CD4-positive, alpha-beta memory T cell (primary cell): ENCODE measurements around the gene KCNS3. TPM values are rescaled to one million over a fixed set of nuclear protein-coding genes. Genes with fewer than 3 reads are reported as not detected.

Source experiments
- CTCF ChIA-PET: fragments of 350-600 bp; sonication (Branson Sonifier 250); formaldehyde crosslinking; loops from one replicate; lab custom pipeline; 2021; ENCODE audit warnings: inconsistent platforms; ENCODE audit not compliant: partially characterized antibody; lab: Charles Lee
- POLR2A ChIA-PET: fragments of 350-600 bp; sonication (Branson Sonifier 250); formaldehyde crosslinking; loops from one replicate; lab custom pipeline; 2021; ENCODE audit not compliant: partially characterized antibody; lab: Charles Lee
- DNase-seq, 5 donors: peaks; one replicate each; pipeline versions ENCODE4 v3.0.0 to v3.0.0-alpha.2; 2020 to 2022; ENCODE audit warnings: mixed read lengths in 1 of 5
- H3K27ac ChIP-seq: one replicate; pipeline ENCODE4 v1.7.0; 2013; ENCODE audit warnings: low read depth, low read length
- H3K27me3 ChIP-seq: 2 replicates; pipeline ENCODE4 v1.7.0; 2013; ENCODE audit warnings: mild to moderate bottlenecking, low read length, moderate library complexity; ENCODE audit not compliant: insufficient read depth
- H3K36me3 ChIP-seq: 2 replicates; pipeline ENCODE4 v1.7.0; 2013; ENCODE audit warnings: mild to moderate bottlenecking, low read length, moderate library complexity; ENCODE audit not compliant: insufficient read depth
- H3K4me1 ChIP-seq: 2 replicates; pipeline ENCODE4 v1.7.0; 2013; ENCODE audit warnings: mild to moderate bottlenecking, low read length, moderate library complexity; ENCODE audit not compliant: insufficient read depth
- H3K4me3 ChIP-seq, 2 donors: one replicate each; pipeline ENCODE4 v1.7.0; 2013; ENCODE audit warnings: low read length in 2 of 2, mild to moderate bottlenecking in 1 of 2
- H3K9me3 ChIP-seq, 2 donors: one replicate each; pipeline ENCODE4 v1.7.0; 2013; ENCODE audit warnings: low read length in 2 of 2, control low read depth in 1 of 2; ENCODE audit not compliant: control insufficient read depth in 1 of 2
- H3K27ac Mint-ChIP-seq, 7 donors: one replicate each; pipeline ENCODE4 v1.8.0; 2020 to 2021; ENCODE audit warnings: mixed read lengths in 7 of 7, mild to moderate bottlenecking in 6 of 7, inconsistent platforms in 3 of 7, moderate library complexity in 3 of 7
- H3K27me3 Mint-ChIP-seq, 2 donors: one replicate each; pipeline ENCODE4 v1.8.0; 2020 to 2021; ENCODE audit warnings: mixed read lengths in 2 of 2
- H3K36me3 Mint-ChIP-seq, 2 donors: one replicate each; pipeline ENCODE4 v1.8.0; 2020 to 2021; ENCODE audit warnings: mixed read lengths in 2 of 2, inconsistent platforms in 1 of 2, mild to moderate bottlenecking in 1 of 2
- H3K4me1 Mint-ChIP-seq, 4 donors: one replicate each; pipeline ENCODE4 v1.8.0; 2020 to 2021; ENCODE audit warnings: mixed read lengths in 4 of 4, mild to moderate bottlenecking in 1 of 4
- H3K4me3 Mint-ChIP-seq, 8 donors: one replicate each; pipeline ENCODE4 v1.8.0; 2020 to 2021; ENCODE audit warnings: mixed read lengths in 8 of 8, mild to moderate bottlenecking in 7 of 8, moderate library complexity in 6 of 8, inconsistent platforms in 3 of 8
- H3K9me3 Mint-ChIP-seq, 8 donors: one replicate each; pipeline ENCODE4 v1.8.0; 2020 to 2021; ENCODE audit warnings: mixed read lengths in 8 of 8, mild to moderate bottlenecking in 5 of 8, inconsistent platforms in 3 of 8, moderate library complexity in 1 of 8
- intact Hi-C: fragments of 100-400 bp; cut with micrococcal nuclease; formaldehyde crosslinking; loops from one replicate; pipeline ENCODE4 v1.15.1; 2023
- polyA plus RNA-seq, 2 donors: library from polyadenylated mRNA; unstranded; fragments of 300-500 nt; fragmentation: Illumina TruSeq; gene quantifications; one replicate each; pipeline ENCODE4 v1.2.3, GENCODE V29; 2021
- total RNA-seq, 2 experiments: library from RNA; stranded (reverse); gene quantifications; one replicate each; pipeline ENCODE4 v1.2.3, GENCODE V29; 2021

The KCNS3 gene
- total and polyA plus RNA-seq, 4 experiments from 2014 or later, result not detected

DNA sequence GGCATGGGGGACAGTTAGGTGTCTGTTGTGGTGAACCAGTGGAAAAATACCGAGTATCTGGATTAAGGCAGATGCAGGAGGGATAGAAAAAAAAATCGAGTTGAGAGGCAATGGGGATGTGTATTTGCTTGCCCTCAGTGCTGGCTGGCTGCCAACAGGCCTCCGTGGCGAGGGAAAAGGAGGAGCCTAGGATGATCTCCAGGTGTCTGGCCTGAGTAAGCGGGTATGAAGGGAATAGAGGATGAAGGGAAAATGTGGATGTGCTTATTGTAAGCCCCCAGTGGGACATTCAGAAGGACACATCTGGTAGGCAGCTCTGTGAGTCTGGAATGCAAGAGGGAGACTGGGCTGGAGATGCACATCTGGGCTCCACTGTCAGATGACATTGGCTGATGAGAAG is 22.8 kb downstream of the KCNS3 start:
- Mint-ChIP-seq H3K27me3 (peaks cover 1 to 9% of the 10 kb centered on the region in 2 donors), H3K36me3 (no peaks in the 10 kb centered on the region)
- intact Hi-C loops, result no loop called here

DNA sequence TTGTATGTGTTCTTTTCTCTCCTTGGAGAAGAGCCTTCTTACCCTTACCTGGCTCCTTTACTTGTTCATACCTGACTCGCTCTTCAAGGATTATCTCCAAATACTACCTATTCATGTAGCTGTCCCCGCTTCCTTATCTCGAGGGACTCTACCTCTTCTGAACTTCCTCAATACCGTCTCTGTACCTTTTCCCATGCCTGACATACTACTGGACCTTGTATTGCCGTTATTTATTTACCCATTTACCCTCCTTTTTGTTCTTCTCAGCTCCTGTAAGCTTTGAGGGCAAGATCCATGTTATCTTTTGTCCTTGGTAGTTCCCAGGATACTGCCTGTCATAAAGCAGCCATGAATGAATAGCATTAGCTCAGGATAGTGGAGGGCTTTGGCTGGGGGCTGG is 32.5 kb downstream of the KCNS3 start:
- DNase-seq, result no peak
- ChIA-PET POLR2A (no interaction called here), CTCF (no interaction called here)
- peaks cover 0 to 7% (median 1%) of the 10 kb centered on the region in 8 donors for H3K9me3 Mint-ChIP-seq
- Histone ChIP-seq H3K27me3 (no peaks in the 10 kb centered on the region), H3K27ac (no peak overlapping the region), H3K4me1 (no peaks in the 10 kb centered on the region), H3K9me3 (no peaks in the 10 kb centered on the region), H3K36me3 (no peaks in the 10 kb centered on the region), H3K4me3 (no peak overlapping the region)
- H3K36me3 Mint-ChIP-seq, result no peaks in the 10 kb centered on the region
- no peak overlapping the region for H3K4me3 Mint-ChIP-seq
- no peaks in the 10 kb centered on the region for H3K4me1 Mint-ChIP-seq
- H3K27ac Mint-ChIP-seq, result no peak overlapping the region
- intact Hi-C loops, result no loop called here
- H3K27me3 Mint-ChIP-seq, result peaks cover 0 to 12% of the 10 kb centered on the region in 2 donors

More for the DNA sequence above, 22.8 kb downstream of the KCNS3 start:
- Histone ChIP-seq H3K27me3 (no peaks in the 10 kb centered on the region), H3K36me3 (no peaks in the 10 kb centered on the region), H3K9me3 (no peaks in the 10 kb centered on the region), H3K4me1 (no peaks in the 10 kb centered on the region), H3K4me3 (no peak overlapping the region), H3K27ac (no peak overlapping the region)
- Mint-ChIP-seq H3K27ac (no peak overlapping the region), H3K9me3 (peaks cover 0 to 5% (median 0%) of the 10 kb centered on the region in 8 donors), H3K4me3 (no peak overlapping the region), H3K4me1 (no peaks in the 10 kb centered on the region)
- DNase-seq, result no peak
- ChIA-PET POLR2A (no interaction called here), CTCF (no interaction called here)

DNA sequence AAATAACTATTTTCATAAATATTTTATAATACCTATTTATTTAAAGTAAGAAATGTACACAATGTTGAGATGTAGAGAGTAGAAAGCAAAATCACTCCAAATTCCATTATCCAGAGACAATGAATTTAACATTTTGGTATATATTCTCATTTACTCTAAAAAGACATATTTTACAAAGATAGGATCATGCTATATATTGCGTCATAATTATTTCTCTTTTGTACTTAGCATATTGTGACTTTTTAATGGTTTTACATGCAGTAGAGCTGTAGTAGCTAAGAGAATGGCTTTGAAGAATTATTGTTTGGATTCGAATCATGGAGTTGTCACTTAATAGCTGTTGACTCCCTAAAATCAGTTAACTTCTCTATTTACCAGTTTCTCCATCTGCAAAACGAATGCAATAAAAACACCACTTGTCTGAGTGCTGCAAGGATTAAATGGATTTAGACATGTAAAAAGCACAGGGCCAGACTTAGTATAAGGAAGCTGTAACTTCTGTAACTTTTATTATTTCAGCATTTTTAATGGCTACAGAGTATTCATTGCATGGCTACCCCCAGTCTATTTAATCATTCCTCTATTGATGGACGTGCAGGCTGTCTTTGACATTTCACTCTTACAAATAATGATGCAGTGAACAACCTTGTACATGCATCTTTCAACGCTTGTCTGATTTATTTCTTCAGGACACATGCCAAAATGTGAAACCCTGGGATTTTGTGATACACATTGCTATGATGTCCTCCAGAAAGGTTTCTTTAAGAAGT is 33.2 kb downstream of the KCNS3 start:
- no peaks in the 10 kb centered on the region for H3K36me3 ChIP-seq
- Mint-ChIP-seq H3K9me3 (peaks cover 0 to 7% (median 0%) of the 10 kb centered on the region in 8 donors), H3K4me1 (no peaks in the 10 kb centered on the region), H3K4me3 (no peak overlapping the region), H3K36me3 (no peaks in the 10 kb centered on the region), H3K27ac (no peak overlapping the region), H3K27me3 (peaks cover 0 to 12% of the 10 kb centered on the region in 2 donors)
- intact Hi-C loops, result no loop called here
- no peak overlapping the region for H3K4me3 ChIP-seq
- H3K27ac ChIP-seq, result no peak overlapping the region
- no peak for DNase-seq
- no peaks in the 10 kb centered on the region for H3K27me3 ChIP-seq
- POLR2A ChIA-PET, result no interaction called here
- CTCF ChIA-PET, result interaction anchor here (0.6 kb wide), 1 partner anchor 240 kb away, joined by 3 read pairs; no protein-coding TSS in a partner anchor
- H3K4me1 ChIP-seq, result no peaks in the 10 kb centered on the region
- no peaks in the 10 kb centered on the region for H3K9me3 ChIP-seq

DNA sequence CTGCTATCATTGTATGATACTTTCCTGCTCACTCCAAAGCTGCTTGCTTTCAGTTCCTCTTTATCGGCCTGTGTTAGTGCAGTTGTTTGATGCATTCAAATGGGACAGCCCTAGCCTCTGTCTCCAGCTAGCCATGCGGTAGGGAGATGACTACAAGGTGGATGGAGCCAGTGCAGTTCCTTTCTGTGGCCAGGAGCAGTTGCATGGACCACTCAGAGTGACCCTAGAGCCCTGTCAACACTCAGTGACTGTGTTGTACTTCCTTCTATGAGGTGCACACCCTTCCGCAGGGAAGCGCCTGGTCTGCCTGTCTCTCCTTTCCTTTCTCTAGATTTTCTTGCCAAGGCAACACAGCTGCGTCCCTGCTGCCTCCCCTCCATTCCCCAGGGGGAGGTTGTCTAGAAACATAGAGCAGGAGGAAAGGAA is 33.8 kb downstream of the KCNS3 start:
- no peak for DNase-seq
- Histone ChIP-seq H3K27ac (no peak overlapping the region), H3K9me3 (no peaks in the 10 kb centered on the region), H3K27me3 (no peaks in the 10 kb centered on the region), H3K4me3 (no peak overlapping the region), H3K36me3 (no peaks in the 10 kb centered on the region), H3K4me1 (no peaks in the 10 kb centered on the region)
- no peak overlapping the region for H3K4me3 Mint-ChIP-seq
- H3K27ac Mint-ChIP-seq, result no peak overlapping the region
- H3K36me3 Mint-ChIP-seq, result no peaks in the 10 kb centered on the region
- ChIA-PET CTCF (interaction anchor here (0.6 kb wide), 1 partner anchor 937 kb away, joined by 3 read pairs; no protein-coding TSS in a partner anchor), POLR2A (no interaction called here)
- H3K4me1 Mint-ChIP-seq, result no peaks in the 10 kb centered on the region
- H3K9me3 Mint-ChIP-seq, result peaks cover 0 to 7% (median 0%) of the 10 kb centered on the region in 8 donors
- intact Hi-C loops, result no loop called here
- H3K27me3 Mint-ChIP-seq, result peaks cover 0 to 12% of the 10 kb centered on the region in 2 donors

DNA sequence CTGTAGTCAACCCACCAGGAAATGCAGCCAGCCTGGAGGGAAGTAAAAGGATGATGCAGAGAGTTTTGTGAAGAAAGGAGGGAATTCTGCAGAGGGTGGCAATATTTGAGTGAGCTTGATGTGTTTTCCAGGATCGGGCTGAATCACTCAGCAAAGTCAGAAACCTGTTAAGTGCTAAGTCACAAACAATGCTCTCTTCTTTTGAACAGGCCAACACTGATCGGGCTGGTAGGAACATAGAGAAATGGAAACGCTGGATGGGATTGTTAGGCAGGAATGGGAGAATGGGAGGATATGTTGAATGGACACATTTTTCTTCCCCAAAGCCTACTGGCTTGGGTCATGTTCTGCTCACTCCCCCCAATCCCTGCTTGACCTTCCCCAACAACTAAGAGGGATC is 36.6 kb downstream of the KCNS3 start:
- Histone ChIP-seq H3K4me3 (no peak overlapping the region), H3K27me3 (no peaks in the 10 kb centered on the region), H3K4me1 (no peaks in the 10 kb centered on the region), H3K9me3 (no peaks in the 10 kb centered on the region), H3K27ac (no peak overlapping the region), H3K36me3 (no peaks in the 10 kb centered on the region)
- ChIA-PET POLR2A (no interaction called here), CTCF (no interaction called here)
- Mint-ChIP-seq H3K27me3 (peaks cover 0 to 9% of the 10 kb centered on the region in 2 donors), H3K9me3 (peaks cover 0 to 3% (median 0%) of the 10 kb centered on the region in 8 donors), H3K27ac (no peak overlapping the region), H3K4me3 (no peak overlapping the region), H3K4me1 (no peaks in the 10 kb centered on the region), H3K36me3 (no peaks in the 10 kb centered on the region)
- intact Hi-C loops, result no loop called here
- no peak for DNase-seq

DNA sequence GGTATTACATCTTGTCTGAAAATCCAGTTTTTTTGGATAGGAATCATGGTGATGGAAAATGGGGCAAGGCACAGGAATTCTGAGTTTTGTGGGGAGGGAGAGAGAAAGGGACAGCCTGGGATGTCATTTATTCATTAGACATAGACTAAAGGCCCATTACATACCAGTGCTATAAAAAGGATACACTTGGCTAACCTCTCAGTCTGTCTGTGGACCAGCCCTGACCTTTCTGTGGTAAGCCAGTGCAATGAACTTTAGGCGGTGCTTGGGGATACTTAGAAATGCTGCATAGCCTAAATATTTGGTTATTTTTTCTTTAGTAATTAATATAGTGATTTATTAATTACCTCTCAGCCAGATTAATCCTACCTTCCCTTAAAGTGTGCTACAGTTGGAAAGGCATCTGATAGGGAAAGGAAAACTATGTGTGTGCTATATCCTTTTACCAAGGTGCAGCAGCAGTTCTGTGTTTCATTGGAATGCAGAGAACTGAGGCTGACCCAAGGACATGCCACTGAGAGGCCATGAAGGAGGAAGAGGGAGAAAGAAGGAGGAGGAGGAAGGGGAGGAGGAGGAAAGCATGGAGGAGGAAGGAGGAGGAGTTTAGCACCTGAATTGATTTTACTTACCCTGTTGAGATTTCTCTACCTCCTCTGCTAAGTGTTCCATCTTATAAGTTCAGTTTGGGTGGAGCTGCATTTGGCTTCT is 37.5 kb downstream of the KCNS3 start:
- intact Hi-C loops, result no loop called here
- no peaks in the 10 kb centered on the region for H3K36me3 ChIP-seq
- CTCF ChIA-PET, result no interaction called here

DNA sequence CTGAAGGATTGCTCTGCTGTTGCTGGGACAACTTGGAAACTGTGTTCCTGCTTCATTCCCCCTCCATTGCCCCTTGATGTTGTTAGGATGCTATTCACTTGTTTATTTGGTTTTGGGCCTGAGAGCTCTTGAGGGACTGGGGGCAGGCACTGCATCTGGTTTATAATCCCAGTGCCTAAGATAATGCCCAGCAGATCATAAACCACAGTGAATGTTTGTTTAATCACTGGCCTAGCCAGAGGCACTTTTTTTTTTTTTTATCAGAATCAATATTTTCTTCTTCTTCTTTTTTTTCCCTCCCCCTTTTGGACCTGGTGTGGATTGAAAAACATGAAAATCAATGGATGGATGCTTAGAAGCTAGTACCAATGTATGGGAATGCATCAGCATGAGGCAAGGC is 38.1 kb downstream of the KCNS3 start:
- Histone ChIP-seq H3K27me3 (no peaks in the 10 kb centered on the region), H3K36me3 (no peaks in the 10 kb centered on the region), H3K4me1 (no peaks in the 10 kb centered on the region), H3K9me3 (no peaks in the 10 kb centered on the region), H3K4me3 (no peak overlapping the region), H3K27ac (no peak overlapping the region)
- Mint-ChIP-seq H3K27me3 (peaks cover 0 to 6% of the 10 kb centered on the region in 2 donors), H3K4me1 (no peaks in the 10 kb centered on the region), H3K27ac (no peak overlapping the region), H3K9me3 (no peaks in the 10 kb centered on the region), H3K4me3 (no peak overlapping the region), H3K36me3 (no peaks in the 10 kb centered on the region)
- ChIA-PET POLR2A (no interaction called here), CTCF (no interaction called here)
- intact Hi-C loops, result no loop called here
- no peak for DNase-seq

More for the DNA sequence above, 37.5 kb downstream of the KCNS3 start:
- Mint-ChIP-seq H3K27me3 (peaks cover 0 to 7% of the 10 kb centered on the region in 2 donors), H3K9me3 (peaks cover 0 to 1% (median 0%) of the 10 kb centered on the region in 8 donors), H3K27ac (no peak overlapping the region), H3K4me1 (no peaks in the 10 kb centered on the region), H3K36me3 (no peaks in the 10 kb centered on the region), H3K4me3 (no peak overlapping the region)
- Histone ChIP-seq H3K4me1 (no peaks in the 10 kb centered on the region), H3K9me3 (no peaks in the 10 kb centered on the region), H3K27ac (no peak overlapping the region), H3K4me3 (no peak overlapping the region), H3K27me3 (no peaks in the 10 kb centered on the region)
- POLR2A ChIA-PET, result no interaction called here
- no peak for DNase-seq
